K562 (cell line): ENCODE data around the gene ZNF548. TPM values are rescaled to one million over a fixed set of nuclear protein-coding genes. Genes with fewer than 3 reads are reported as not detected.
A peak's percentile ranks its signal among the peaks of the same experiment; 100 is the strongest.

Experiments used
- ASH1L ChIP-seq: fragments of 450-650 bp; IDR thresholded peaks from 2 replicates; pipeline ENCODE4 v1.6.1; 2018; ENCODE audit warnings: borderline replicate concordance, mild to moderate bottlenecking, low read depth; ENCODE audit not compliant: partially characterized antibody
- CBX8 ChIP-seq: fragments of 200-600 bp; sonication (generic); IDR thresholded peaks from 2 replicates; pipeline ENCODE4 v1.6.1; 2012; ENCODE audit warnings: borderline replicate concordance, mixed run types, low read depth, mild to moderate bottlenecking, moderate library complexity, mixed read lengths, low read length, control low read depth, inconsistent platforms; ENCODE audit not compliant: poor library complexity, severe bottlenecking; ENCODE audit errors: extremely low read depth
- HLTF ChIP-seq: fragments of 450-650 bp; IDR thresholded peaks from 2 replicates; pipeline ENCODE4 v1.6.1; 2016
- HMBOX1 ChIP-seq: sonication (generic); IDR thresholded peaks from 2 replicates; pipeline ENCODE4 v1.6.1; 2016
- HOMEZ ChIP-seq: fragments of 250-450 bp; sonication (Bioruptor Pico); IDR thresholded peaks from 2 replicates; pipeline ENCODE4 v1.4.0; 2020; ENCODE audit warnings: mild to moderate bottlenecking, moderate library complexity
- NR1H2 ChIP-seq: sonication (generic); formaldehyde crosslinking; IDR thresholded peaks from 2 replicates; pipeline ENCODE4 v1.4.0; 2020; ENCODE audit warnings: mild to moderate bottlenecking, missing genetic modification reagents
- PHF20 ChIP-seq: fragments of 450-650 bp; IDR thresholded peaks from 2 replicates; pipeline ENCODE4 v1.6.1; 2018; ENCODE audit not compliant: partially characterized antibody
- PRDM10 ChIP-seq: fragments of 450-650 bp; IDR thresholded peaks from 2 replicates; pipeline ENCODE4 v1.6.1; 2018; ENCODE audit not compliant: partially characterized antibody
- SPI1 ChIP-seq: IDR thresholded peaks from 2 replicates; pipeline ENCODE4 v1.6.1; 2011; ENCODE audit warnings: low read depth, low read length, control low read depth, borderline replicate concordance
- ZBTB33 ChIP-seq: sonication (generic); formaldehyde crosslinking; IDR thresholded peaks from 2 replicates; pipeline ENCODE4 v1.8.1; 2023; ENCODE audit warnings: mild to moderate bottlenecking, missing genetic modification reagents
- ZNF121 ChIP-seq: sonication (generic); formaldehyde crosslinking; conservative IDR thresholded peaks from 2 replicates; pipeline ENCODE4 v1.8.0; 2022; ENCODE audit warnings: missing genetic modification reagents
- ZNF449 ChIP-seq: fragments of 250-450 bp; sonication (Bioruptor Pico); IDR thresholded peaks from 2 replicates; pipeline ENCODE4 v1.8.0; 2022; ENCODE audit warnings: moderate library complexity, mild to moderate bottlenecking, inconsistent platforms
- ZNF655 ChIP-seq: fragments of 250-450 bp; sonication (Bioruptor Pico); IDR thresholded peaks from 2 replicates; pipeline ENCODE4 v1.5.0; 2021
- ZNF77 ChIP-seq: fragments of 250-450 bp; sonication (Bioruptor Pico); IDR thresholded peaks from 2 replicates; pipeline ENCODE4 v1.5.0; 2020
- ZNF778 ChIP-seq: fragments of 450-650 bp; formaldehyde crosslinking; IDR thresholded peaks from 2 replicates; pipeline ENCODE4 v1.4.0; 2020; ENCODE audit warnings: mild to moderate bottlenecking, moderate library complexity
- polyA plus RNA-seq, 8 experiments: library from polyadenylated mRNA; depleted of rRNA in 4 of 8; stranded (reverse) in 5 of 8; unstranded in 3 of 8; fragments of >200 nt; fragmentation: Nextera tagmentation in 2 of 8; fragmentation: Illumina TruSeq in 1 of 8; extraction: Ambion mirVana in 2 of 8; extraction: Trizol in 1 of 8; gene quantifications; 2 replicates each; pipeline versions ENCODE4 v1.2.1 to v1.2.3, GENCODE V29; 2011 to 2014; ENCODE audit warnings: inconsistent platforms in 1 of 8, missing spikeins in 1 of 8
- total RNA-seq, 7 experiments: library from RNA; depleted of rRNA in 6 of 7; stranded (reverse); fragments of >200 nt in 6 of 7; fragmentation: Illumina TruSeq in 2 of 7; extraction: Trizol in 2 of 7; gene quantifications; 2 replicates each; pipeline versions ENCODE4 v1.2.1 to v1.2.3, GENCODE V29; 2011 to 2021; ENCODE audit warnings: low replicate concordance in 1 of 7

The ZNF548 gene
- total and polyA plus RNA-seq, 9 of the 15 experiments (the other 6 are each of a cell fraction or from before 2014, with no cell fraction given) = 1.5 to 8.7 (median 4.5) TPM

GRCh38 chr19:57410877-57411671, 21.4 kb downstream of the ZNF548 start, which contains the start of gene ZNF17 (continued):
- no peak for TF ChIP-seq ZBTB33 (CRISPR knock-in tag)
- no peak for TF ChIP-seq HOMEZ (CRISPR knock-in tag)
- TF ChIP-seq ZNF655 (CRISPR knock-in tag) = no peak
- TF ChIP-seq PRDM10 = no peak
- no peak for TF ChIP-seq CBX8
- peak; percentile 50 for TF ChIP-seq ASH1L
- TF ChIP-seq ZNF77 (CRISPR knock-in tag) = no peak
- no peak for TF ChIP-seq ZNF778 (CRISPR knock-in tag)
- TF ChIP-seq PHF20 = peak; percentile 75
- no peak for TF ChIP-seq SPI1
- TF ChIP-seq ZNF449 (CRISPR knock-in tag) = no peak
- TF ChIP-seq HMBOX1 = no peak
- no peak for TF ChIP-seq NR1H2 (CRISPR knock-in tag)
- no peak for TF ChIP-seq ZNF121 (CRISPR knock-in tag)
- TF ChIP-seq HLTF = no peak
